Esophagus muscularis mucosa (tissue), 3 donors: ENCODE data around the gene ELOVL6.

Experiments
- POLR2A ChIP-seq: fragments of 450-650 bp; IDR thresholded peaks from one replicate; pipeline ENCODE4 v1.6.1; 2017; ENCODE audit warnings: antibody characterized with exemption, moderate library complexity, mild to moderate bottlenecking, low read depth
- TF ChIP-seq, protein P1 (sequence below), 3 experiments: fragments of 200-600 bp in 2 of 3; fragments of 450-650 bp in 1 of 3; sonication (generic) in 2 of 3; IDR thresholded peaks; one replicate each; pipeline ENCODE4 v1.5.1; 2017 to 2019; ENCODE audit warnings: antibody characterized with exemption in 3 of 3, mild to moderate bottlenecking in 2 of 3, moderate library complexity in 1 of 3

DNA sequence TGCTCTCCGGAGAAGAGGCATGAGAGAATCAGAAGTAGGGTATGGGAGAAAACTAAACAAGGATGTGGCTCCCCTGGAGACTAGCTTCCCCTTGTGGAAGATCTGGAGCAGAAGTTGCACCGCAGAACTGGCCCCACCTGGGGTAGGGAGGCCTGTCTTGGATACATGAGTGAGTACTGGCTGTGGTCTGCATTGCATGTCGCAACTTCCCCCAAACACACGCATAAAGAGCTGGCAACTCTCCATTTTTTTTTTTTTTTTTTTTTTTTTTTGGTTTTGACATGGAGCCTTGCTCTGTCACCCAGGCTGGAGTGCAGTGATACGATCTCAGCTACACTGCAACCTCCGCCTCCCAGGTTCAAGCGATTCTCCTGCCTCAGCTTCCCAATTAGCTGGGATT lies 165.8 kb downstream of the ELOVL6 start:
- TF ChIP-seq, protein P1, sequence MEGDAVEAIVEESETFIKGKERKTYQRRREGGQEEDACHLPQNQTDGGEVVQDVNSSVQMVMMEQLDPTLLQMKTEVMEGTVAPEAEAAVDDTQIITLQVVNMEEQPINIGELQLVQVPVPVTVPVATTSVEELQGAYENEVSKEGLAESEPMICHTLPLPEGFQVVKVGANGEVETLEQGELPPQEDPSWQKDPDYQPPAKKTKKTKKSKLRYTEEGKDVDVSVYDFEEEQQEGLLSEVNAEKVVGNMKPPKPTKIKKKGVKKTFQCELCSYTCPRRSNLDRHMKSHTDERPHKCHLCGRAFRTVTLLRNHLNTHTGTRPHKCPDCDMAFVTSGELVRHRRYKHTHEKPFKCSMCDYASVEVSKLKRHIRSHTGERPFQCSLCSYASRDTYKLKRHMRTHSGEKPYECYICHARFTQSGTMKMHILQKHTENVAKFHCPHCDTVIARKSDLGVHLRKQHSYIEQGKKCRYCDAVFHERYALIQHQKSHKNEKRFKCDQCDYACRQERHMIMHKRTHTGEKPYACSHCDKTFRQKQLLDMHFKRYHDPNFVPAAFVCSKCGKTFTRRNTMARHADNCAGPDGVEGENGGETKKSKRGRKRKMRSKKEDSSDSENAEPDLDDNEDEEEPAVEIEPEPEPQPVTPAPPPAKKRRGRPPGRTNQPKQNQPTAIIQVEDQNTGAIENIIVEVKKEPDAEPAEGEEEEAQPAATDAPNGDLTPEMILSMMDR (IDR thresholded peaks at IDR 0.05), result no peak
- TF ChIP-seq POLR2A, result no peak
